ENCODE measurements around the gene GATA5. TPM values are rescaled to one million over a fixed set of nuclear protein-coding genes. Genes with fewer than 3 reads are reported as not detected.

GATA5 gene
- total RNA-seq, 1 donor from 2014 or later, result not detected

DNA sequence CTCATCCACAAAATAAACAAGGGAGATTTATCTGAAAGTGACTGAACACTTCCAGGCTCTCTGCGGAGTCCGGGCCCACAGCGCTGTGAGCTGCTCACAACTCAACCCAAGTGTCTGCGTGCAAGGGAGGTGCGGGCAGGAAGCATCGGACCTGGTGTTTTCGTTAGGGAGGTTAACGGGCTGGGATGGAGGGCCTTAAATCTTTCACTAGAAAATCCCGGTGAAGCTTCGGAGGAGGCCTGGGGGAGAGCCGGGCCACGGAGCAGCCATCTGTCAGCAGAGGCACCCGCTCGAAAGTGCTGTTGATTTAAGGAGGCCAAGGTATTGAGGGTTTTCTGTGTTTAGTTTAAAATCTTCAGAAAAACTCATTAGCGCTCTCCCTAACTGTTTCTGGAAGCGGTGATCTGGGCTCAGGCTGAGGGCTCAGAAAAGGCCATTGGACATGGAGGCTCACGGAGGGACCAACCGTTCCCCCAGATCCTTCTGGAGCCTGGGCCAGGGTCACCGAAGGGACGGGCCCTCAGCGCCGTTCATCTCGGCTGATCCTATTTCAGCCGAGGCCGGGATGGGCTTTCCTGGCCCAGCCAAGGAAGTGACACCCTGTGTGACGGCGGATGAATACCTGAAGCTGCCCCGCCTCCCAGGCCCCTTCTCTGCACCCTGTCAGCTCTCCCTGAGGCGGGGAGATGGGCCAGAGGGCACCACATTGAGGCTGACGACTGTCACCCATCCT lies 20.7 kb downstream of the GATA5 start:
- no peaks in the 10 kb centered on the region for H3K4me1 Mint-ChIP-seq (ENCODE audit: low read depth, unreplicated experiment)
- no peaks in the 10 kb centered on the region for H3K4me1 ChIP-seq (ENCODE audit: insufficient read depth, low read length)

DNA sequence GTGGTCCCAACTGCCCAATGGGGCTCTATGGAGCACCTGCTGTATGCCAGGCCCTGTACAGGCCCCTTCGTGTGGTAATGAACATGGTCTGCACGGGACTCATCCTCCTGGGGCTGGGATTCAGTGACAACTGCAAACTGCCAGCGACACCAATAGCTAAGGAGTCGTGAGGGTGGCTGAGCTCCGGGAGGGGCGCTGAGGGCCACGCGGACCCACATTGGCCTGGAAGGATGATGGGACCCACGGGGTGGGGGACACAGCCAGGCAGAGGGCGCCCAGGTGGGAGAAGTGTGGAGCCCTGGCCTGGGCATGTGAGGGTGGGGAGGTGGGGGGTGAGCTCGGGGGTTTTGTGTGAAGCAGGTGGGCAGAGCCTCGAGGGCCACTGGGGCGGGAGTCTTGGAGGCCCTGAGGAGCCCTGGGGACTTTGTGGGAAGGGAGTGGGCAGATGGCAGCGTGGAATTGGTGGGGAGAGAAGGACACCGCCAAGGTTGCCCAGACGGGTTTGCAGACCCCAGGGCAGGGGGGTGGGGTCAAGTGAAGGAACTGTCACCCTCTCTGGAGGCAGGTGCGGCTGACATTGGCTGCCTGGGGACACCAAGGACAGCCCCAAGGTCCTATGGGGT lies 22.5 kb downstream of the GATA5 start:
- Histone ChIP-seq H3K4me3 (ENCODE audit: insufficient read depth, low read depth, low read length) (no peak overlapping the region), H2AFZ (ENCODE audit: low read depth, low read length) (no peak overlapping the region), H4K20me1 (ENCODE audit: insufficient read depth, low read length) (no peaks in the 10 kb centered on the region), H3K4me1 (ENCODE audit: insufficient read depth, low read length) (no peaks in the 10 kb centered on the region), H3K4me2 (ENCODE audit: low read length) (no peak overlapping the region), H3K27me3 (ENCODE audit: insufficient read depth, low read length) (peaks cover 4% of the 10 kb centered on the region), H3K27ac (ENCODE audit: low read depth, low read length) (no peak overlapping the region), H3K9me3 (ENCODE audit: insufficient read depth, low read depth, low read length) (no peaks in the 10 kb centered on the region), H3K79me2 (ENCODE audit: insufficient read depth, low read length) (no peaks in the 10 kb centered on the region), H3K36me3 (ENCODE audit: insufficient read depth, low read length) (no peaks in the 10 kb centered on the region), H3K9ac (ENCODE audit: low read length) (no peak overlapping the region)
- no peak overlapping the region for H3K4me3 Mint-ChIP-seq (ENCODE audit: unreplicated experiment)
- no peak overlapping the region for H3K27ac Mint-ChIP-seq (ENCODE audit: unreplicated experiment)
- no peaks in the 10 kb centered on the region for H3K4me1 Mint-ChIP-seq (ENCODE audit: low read depth, unreplicated experiment)
- FAIRE-seq (no peak), DNase-seq (ENCODE audit: low read depth) (no peak)
- H3K9me3 Mint-ChIP-seq (ENCODE audit: unreplicated experiment), result no peaks in the 10 kb centered on the region
- H3K27me3 Mint-ChIP-seq (ENCODE audit: low read depth, unreplicated experiment), result peaks cover 35% of the 10 kb centered on the region
- H3K36me3 Mint-ChIP-seq (ENCODE audit: low read depth, unreplicated experiment), result no peaks in the 10 kb centered on the region
- TF ChIP-seq, protein P1, sequence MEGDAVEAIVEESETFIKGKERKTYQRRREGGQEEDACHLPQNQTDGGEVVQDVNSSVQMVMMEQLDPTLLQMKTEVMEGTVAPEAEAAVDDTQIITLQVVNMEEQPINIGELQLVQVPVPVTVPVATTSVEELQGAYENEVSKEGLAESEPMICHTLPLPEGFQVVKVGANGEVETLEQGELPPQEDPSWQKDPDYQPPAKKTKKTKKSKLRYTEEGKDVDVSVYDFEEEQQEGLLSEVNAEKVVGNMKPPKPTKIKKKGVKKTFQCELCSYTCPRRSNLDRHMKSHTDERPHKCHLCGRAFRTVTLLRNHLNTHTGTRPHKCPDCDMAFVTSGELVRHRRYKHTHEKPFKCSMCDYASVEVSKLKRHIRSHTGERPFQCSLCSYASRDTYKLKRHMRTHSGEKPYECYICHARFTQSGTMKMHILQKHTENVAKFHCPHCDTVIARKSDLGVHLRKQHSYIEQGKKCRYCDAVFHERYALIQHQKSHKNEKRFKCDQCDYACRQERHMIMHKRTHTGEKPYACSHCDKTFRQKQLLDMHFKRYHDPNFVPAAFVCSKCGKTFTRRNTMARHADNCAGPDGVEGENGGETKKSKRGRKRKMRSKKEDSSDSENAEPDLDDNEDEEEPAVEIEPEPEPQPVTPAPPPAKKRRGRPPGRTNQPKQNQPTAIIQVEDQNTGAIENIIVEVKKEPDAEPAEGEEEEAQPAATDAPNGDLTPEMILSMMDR (IDR thresholded peaks at IDR 0.05; ENCODE audit: insufficient read depth, low read depth, low read length), result no peak
- TF ChIP-seq EZH2 (IDR thresholded peaks at IDR 0.05; ENCODE audit: insufficient read depth, low read length), result no peak

More for the DNA sequence above, 20.7 kb downstream of the GATA5 start:
- no peaks in the 10 kb centered on the region for H3K79me2 ChIP-seq (ENCODE audit: insufficient read depth, low read length)
- Mint-ChIP-seq H3K9me3 (ENCODE audit: unreplicated experiment) (no peaks in the 10 kb centered on the region), H3K4me3 (ENCODE audit: unreplicated experiment) (no peak overlapping the region), H3K27ac (ENCODE audit: unreplicated experiment) (no peak overlapping the region), H3K27me3 (ENCODE audit: low read depth, unreplicated experiment) (peaks cover 21% of the 10 kb centered on the region), H3K36me3 (ENCODE audit: low read depth, unreplicated experiment) (no peaks in the 10 kb centered on the region)
- no peak overlapping the region for H3K27ac ChIP-seq (ENCODE audit: low read depth, low read length)
- H3K4me2 ChIP-seq (ENCODE audit: low read length), result no peak overlapping the region
- no peaks in the 10 kb centered on the region for H4K20me1 ChIP-seq (ENCODE audit: insufficient read depth, low read length)
- DNase-seq (ENCODE audit: low read depth), result no peak
- no peak for TF ChIP-seq EZH2 (IDR thresholded peaks at IDR 0.05; ENCODE audit: insufficient read depth, low read length)
- H3K9ac ChIP-seq (ENCODE audit: low read length), result no peak overlapping the region
- no peaks in the 10 kb centered on the region for H3K36me3 ChIP-seq (ENCODE audit: insufficient read depth, low read length)
- no peak overlapping the region for H3K4me3 ChIP-seq (ENCODE audit: insufficient read depth, low read depth, low read length)
- no peak for FAIRE-seq
- H2AFZ ChIP-seq (ENCODE audit: low read depth, low read length), result no peak overlapping the region
- peaks cover 2% of the 10 kb centered on the region for H3K27me3 ChIP-seq (ENCODE audit: insufficient read depth, low read length)
- H3K9me3 ChIP-seq (ENCODE audit: insufficient read depth, low read depth, low read length), result no peaks in the 10 kb centered on the region

DNA sequence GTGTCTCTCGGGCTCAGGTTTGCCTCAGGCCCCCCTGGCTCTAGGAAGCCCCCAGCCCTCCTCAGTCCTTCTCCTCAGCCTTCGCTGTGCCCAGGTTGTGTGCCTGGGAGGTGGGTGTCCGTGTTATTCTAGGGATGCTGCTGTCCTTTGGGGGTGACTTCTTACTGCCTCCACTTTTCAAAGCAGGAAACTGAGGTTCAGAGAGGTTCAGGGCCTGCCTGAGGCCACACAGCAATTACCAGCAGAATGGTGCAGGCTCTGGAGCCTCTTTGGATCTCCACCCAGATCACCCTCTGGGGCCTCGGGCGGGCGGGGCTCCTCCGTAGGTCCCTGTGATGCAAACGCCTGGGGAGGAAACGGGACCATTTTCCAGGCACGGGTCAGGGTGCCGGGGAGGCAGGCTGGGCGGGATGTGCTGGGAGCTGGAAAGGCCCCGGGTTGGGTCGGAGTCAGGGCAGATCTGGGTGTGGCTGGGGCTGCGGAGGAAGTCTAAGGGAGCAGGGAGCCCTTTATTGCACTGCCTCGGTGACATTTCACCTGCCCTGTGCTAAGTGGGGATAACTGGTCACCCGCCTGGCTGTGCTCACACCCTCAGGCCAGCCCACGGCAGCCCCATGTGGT lies 23.2 kb downstream of the GATA5 start:
- Histone ChIP-seq H3K4me2 (ENCODE audit: low read length) (no peak overlapping the region), H3K4me3 (ENCODE audit: insufficient read depth, low read depth, low read length) (no peak overlapping the region), H4K20me1 (ENCODE audit: insufficient read depth, low read length) (no peaks in the 10 kb centered on the region), H3K27ac (ENCODE audit: low read depth, low read length) (no peak overlapping the region), H3K27me3 (ENCODE audit: insufficient read depth, low read length) (peaks cover 8% of the 10 kb centered on the region), H3K4me1 (ENCODE audit: insufficient read depth, low read length) (no peaks in the 10 kb centered on the region), H2AFZ (ENCODE audit: low read depth, low read length) (no peak overlapping the region), H3K36me3 (ENCODE audit: insufficient read depth, low read length) (no peaks in the 10 kb centered on the region), H3K79me2 (ENCODE audit: insufficient read depth, low read length) (no peaks in the 10 kb centered on the region), H3K9me3 (ENCODE audit: insufficient read depth, low read depth, low read length) (no peaks in the 10 kb centered on the region), H3K9ac (ENCODE audit: low read length) (no peak overlapping the region)
- Mint-ChIP-seq H3K27me3 (ENCODE audit: low read depth, unreplicated experiment) (peaks cover 41% of the 10 kb centered on the region), H3K4me3 (ENCODE audit: unreplicated experiment) (no peak overlapping the region), H3K4me1 (ENCODE audit: low read depth, unreplicated experiment) (no peaks in the 10 kb centered on the region), H3K9me3 (ENCODE audit: unreplicated experiment) (no peaks in the 10 kb centered on the region), H3K36me3 (ENCODE audit: low read depth, unreplicated experiment) (no peaks in the 10 kb centered on the region), H3K27ac (ENCODE audit: unreplicated experiment) (no peak overlapping the region)
- TF ChIP-seq EZH2 (IDR thresholded peaks at IDR 0.05; ENCODE audit: insufficient read depth, low read length), result no peak
- TF ChIP-seq, protein P1 (IDR thresholded peaks at IDR 0.05; ENCODE audit: insufficient read depth, low read depth, low read length), result no peak
- no peak for FAIRE-seq
- DNase-seq (ENCODE audit: low read depth), result no peak
